H9 (cell line): ENCODE measurements around the gene CAND2. TPM values are rescaled to one million over a fixed set of nuclear protein-coding genes. Genes with fewer than 3 reads are reported as not detected.

Source experiments
- DNase-seq: peaks from one replicate; pipeline ENCODE4 v3.0.0-alpha.2; 2017
- H2AFZ ChIP-seq: one replicate; pipeline ENCODE4 v1.6.1; 2013; ENCODE audit warnings: mild to moderate bottlenecking, low read length, control low read depth, moderate library complexity
- H2AK5ac ChIP-seq: 2 replicates; pipeline ENCODE4 v1.6.1; 2013; ENCODE audit warnings: low read length, control low read depth, mixed read lengths; ENCODE audit not compliant: insufficient read length
- H2BK120ac ChIP-seq: one replicate; pipeline ENCODE4 v1.6.1; 2013; ENCODE audit warnings: low read depth, mild to moderate bottlenecking, low read length, control low read depth, inconsistent platforms; ENCODE audit not compliant: poor library complexity, severe bottlenecking
- H2BK12ac ChIP-seq: 2 replicates; pipeline ENCODE4 v1.6.1; 2013; ENCODE audit warnings: low read length, control low read depth, mixed read lengths, low read depth; ENCODE audit not compliant: insufficient read length
- H2BK15ac ChIP-seq: 2 replicates; pipeline ENCODE4 v1.6.1; 2013; ENCODE audit warnings: low read depth, low read length, control low read depth
- H2BK20ac ChIP-seq: one replicate; pipeline ENCODE4 v1.6.1; 2013; ENCODE audit warnings: low read depth, mild to moderate bottlenecking, low read length, control low read depth, inconsistent platforms; ENCODE audit not compliant: poor library complexity, severe bottlenecking
- H2BK5ac ChIP-seq: 2 replicates; pipeline ENCODE4 v1.6.1; 2013; ENCODE audit warnings: low read length, control low read depth, mixed read lengths; ENCODE audit not compliant: insufficient read length
- H3K14ac ChIP-seq: 2 replicates; pipeline ENCODE4 v1.6.1; 2013; ENCODE audit warnings: low read length, control low read depth; ENCODE audit not compliant: insufficient read depth
- H3K18ac ChIP-seq: 2 replicates; pipeline ENCODE4 v1.6.1; 2013; ENCODE audit warnings: low read depth, mild to moderate bottlenecking, mixed read lengths, low read length, control low read depth; ENCODE audit not compliant: insufficient read length
- H3K23ac ChIP-seq: 2 replicates; pipeline ENCODE4 v1.6.1; 2013; ENCODE audit warnings: low read length, control low read depth, mixed read lengths, low read depth; ENCODE audit not compliant: insufficient read length
- H3K23me2 ChIP-seq: 2 replicates; pipeline ENCODE4 v1.6.1; 2013; ENCODE audit warnings: low read depth, mild to moderate bottlenecking, mixed read lengths, low read length, control low read depth; ENCODE audit not compliant: insufficient read length, poor library complexity, severe bottlenecking
- H3K27ac ChIP-seq: 2 replicates; pipeline ENCODE4 v1.5.1; 2013; ENCODE audit warnings: low read length, control low read depth, mixed read lengths, low read depth; ENCODE audit not compliant: insufficient read length
- H3K27me3 ChIP-seq: 2 replicates; pipeline ENCODE4 v1.6.1; 2013; ENCODE audit warnings: low read length, control low read depth, inconsistent platforms; ENCODE audit not compliant: insufficient read depth
- H3K4ac ChIP-seq: 2 replicates; pipeline ENCODE4 v1.6.1; 2013; ENCODE audit warnings: low read depth, mild to moderate bottlenecking, control low read depth, inconsistent platforms, low read length, moderate library complexity
- H3K4me1 ChIP-seq: 2 replicates; pipeline ENCODE4 v1.6.1; 2013; ENCODE audit warnings: low read length, control low read depth, inconsistent platforms; ENCODE audit not compliant: insufficient read depth
- H3K4me2 ChIP-seq: 2 replicates; pipeline ENCODE4 v1.6.1; 2013; ENCODE audit warnings: low read length, control low read depth, mixed read lengths; ENCODE audit not compliant: insufficient read length, insufficient read depth
- H3K56ac ChIP-seq: 2 replicates; pipeline ENCODE4 v1.6.1; 2013; ENCODE audit warnings: low read depth, mild to moderate bottlenecking, mixed read lengths, low read length, control low read depth; ENCODE audit not compliant: insufficient read length
- H3K79me1 ChIP-seq: 2 replicates; pipeline ENCODE4 v1.6.1; 2013; ENCODE audit warnings: low read depth, mild to moderate bottlenecking, moderate library complexity, low read length, control low read depth, inconsistent platforms; ENCODE audit not compliant: insufficient read depth, poor library complexity, severe bottlenecking
- H3K79me2 ChIP-seq: 2 replicates; pipeline ENCODE4 v1.6.1; 2013; ENCODE audit warnings: low read length, control low read depth, inconsistent platforms; ENCODE audit not compliant: insufficient read depth
- H3K9ac ChIP-seq: 2 replicates; pipeline ENCODE4 v1.6.1; 2013; ENCODE audit warnings: low read length, control low read depth, mixed read lengths; ENCODE audit not compliant: insufficient read length; ENCODE audit errors: extremely low read depth
- H3K9me3 ChIP-seq: one replicate; pipeline ENCODE4 v1.6.1; 2013; ENCODE audit warnings: low read depth, low read length, inconsistent platforms; ENCODE audit not compliant: control insufficient read depth
- H3T11ph ChIP-seq: one replicate; pipeline ENCODE4 v1.6.1; 2013; ENCODE audit warnings: mild to moderate bottlenecking, low read length, control low read depth, inconsistent platforms
- H4K20me1 ChIP-seq: one replicate; pipeline ENCODE4 v1.6.1; 2013; ENCODE audit not compliant: control insufficient read depth, insufficient read length, insufficient read depth
- H4K5ac ChIP-seq: 2 replicates; pipeline ENCODE4 v1.6.1; 2013; ENCODE audit warnings: low read depth, mild to moderate bottlenecking, mixed read lengths, low read length, control low read depth; ENCODE audit not compliant: insufficient read length
- H4K8ac ChIP-seq: replicated peaks from 2 replicates; pipeline ENCODE4 v1.6.1; 2013; ENCODE audit warnings: low read length, control low read depth, mixed read lengths, low read depth; ENCODE audit not compliant: insufficient read length
- H4K91ac ChIP-seq: 2 replicates; pipeline ENCODE4 v1.6.1; 2013; ENCODE audit warnings: low read depth, mild to moderate bottlenecking, moderate library complexity, mixed read lengths, low read length, control low read depth; ENCODE audit not compliant: insufficient read length
- H3K27ac Mint-ChIP-seq, 3 experiments: 2 replicates in 2 of 3; 3 replicates in 1 of 3; pipeline ENCODE4 v1.8.0; 2020 to 2021; ENCODE audit warnings: mixed read lengths in 3 of 3, mild to moderate bottlenecking in 1 of 3, moderate library complexity in 1 of 3
- H3K27me3 Mint-ChIP-seq: 2 replicates; pipeline ENCODE4 v1.8.0; 2021; ENCODE audit warnings: low read depth, mild to moderate bottlenecking, moderate library complexity, mixed read lengths
- H3K36me3 Mint-ChIP-seq, 3 experiments: 2 replicates in 2 of 3; 3 replicates in 1 of 3; pipeline ENCODE4 v1.8.0; 2020 to 2021; ENCODE audit warnings: low read depth in 3 of 3, mixed read lengths in 3 of 3; ENCODE audit not compliant: insufficient read depth in 1 of 3
- H3K4me1 Mint-ChIP-seq, 2 experiments: 2 replicates each; pipeline ENCODE4 v1.8.0; 2020; ENCODE audit warnings: mixed read lengths in 2 of 2
- H3K4me3 Mint-ChIP-seq, 2 experiments: 2 replicates in 1 of 2; 3 replicates in 1 of 2; pipeline ENCODE4 v1.8.0; 2020 to 2021; ENCODE audit warnings: mild to moderate bottlenecking in 2 of 2, mixed read lengths in 2 of 2, moderate library complexity in 1 of 2
- H3K9me3 Mint-ChIP-seq, 2 experiments: 2 replicates in 1 of 2; 3 replicates in 1 of 2; pipeline ENCODE4 v1.8.0; 2020; ENCODE audit warnings: mild to moderate bottlenecking in 2 of 2, mixed read lengths in 2 of 2, moderate library complexity in 1 of 2
- CTCF ChIP-seq: fragments of 200-600 bp; sonication (generic); conservative IDR thresholded peaks from 3 replicates; pipeline ENCODE4 v1.8.0; 2021; ENCODE audit warnings: antibody characterized with exemption, mild to moderate bottlenecking
- WGBS: extraction: QIAGEN DNeasy Blood & Tissue Kit; methylation state at CpG from one replicate; pipeline ENCODE4 v1.1.7; 2013; ENCODE audit warnings: missing lambda C conversion rate, low lambda C conversion rate, mixed read lengths; ENCODE audit not compliant: insufficient read length; ENCODE audit errors: extremely low coverage; 5-methylcytosine and 5-hydroxymethylcytosine counted together
- total RNA-seq: library from RNA; stranded (reverse); gene quantifications from 2 replicates; pipeline ENCODE4 v1.2.1, GENCODE V29; 2021

The CAND2 gene
- total RNA-seq, 1 experiment from 2014 or later, result 10.7 TPM

- no peak overlapping the region for H4K5ac ChIP-seq
- H3K9me3 ChIP-seq, result no peaks in the 10 kb centered on the region
- H2BK12ac ChIP-seq, result no peak overlapping the region
- H2BK20ac ChIP-seq, result no peak overlapping the region
- H3K4me1 Mint-ChIP-seq, result peaks cover 10 to 16% of the 10 kb centered on the region in 2 experiments
- H3K4me1 ChIP-seq, result no peaks in the 10 kb centered on the region
- no peaks in the 10 kb centered on the region for H3K27me3 ChIP-seq
- H4K8ac ChIP-seq, result no peak overlapping the region
- peaks cover 4% of the 10 kb centered on the region for H3K23me2 ChIP-seq
- no CpG with 5 or more reads among the region's 6 CpGs for WGBS
- H3K79me2 ChIP-seq, result no peaks in the 10 kb centered on the region
- no peaks in the 10 kb centered on the region for H4K20me1 ChIP-seq
- H3K27ac Mint-ChIP-seq, result peak overlapping the region in 1 of 3 experiments; percentile 94; a peak in 1 of 7 replicates
- no peaks in the 10 kb centered on the region for H3K79me1 ChIP-seq
- no peak overlapping the region for H3K27ac ChIP-seq
- no peak overlapping the region for H2BK15ac ChIP-seq
- H3K4me2 ChIP-seq, result no peak overlapping the region
- H2BK5ac ChIP-seq, result no peak overlapping the region
- H3K14ac ChIP-seq, result no peak overlapping the region
- H4K91ac ChIP-seq, result no peak overlapping the region
- no peak overlapping the region for H3K23ac ChIP-seq
- H3K4me3 Mint-ChIP-seq, result no peak overlapping the region
- no peak overlapping the region for H3T11ph ChIP-seq
- no peak for TF ChIP-seq CTCF
- no peak overlapping the region for H3K4ac ChIP-seq
- no peak overlapping the region for H3K9ac ChIP-seq
- DNase-seq, result no peak
- no peak overlapping the region for H2AFZ ChIP-seq
- peaks cover 2 to 7% (median 4%) of the 10 kb centered on the region in 3 experiments; a peak in 4 of 7 replicates for H3K36me3 Mint-ChIP-seq
- H2BK120ac ChIP-seq, result no peak overlapping the region
- no peaks in the 10 kb centered on the region for H3K9me3 Mint-ChIP-seq
- H3K18ac ChIP-seq, result no peak overlapping the region
- H3K56ac ChIP-seq, result no peak overlapping the region
- H2AK5ac ChIP-seq, result no peak overlapping the region
- H3K27me3 Mint-ChIP-seq, result no peaks in the 10 kb centered on the region
These were observed 17.5 kb downstream of the CAND2 start for GRCh38 chr3:12813967-12814366.
